Natural killer cell treated with Interleukin-12 subunit alpha and Interleukin-12 subunit beta and Interleukin-15 and Interleukin-18, amount 100 ng/mL, for 72 hours (primary cell): ENCODE data around the gene LIME1. TPM values are rescaled to one million over a fixed set of nuclear protein-coding genes. Genes with fewer than 3 reads are reported as not detected.
"Not testable (repeated sequence)": the region's sequence is repeated elsewhere in the genome, so short reads cannot be mapped to it uniquely, and the experiment has no call there.

Experiments used
- ATAC-seq, 2 donors: fragments of 150-1000 bp; cut with Tn5 transposase in 1 of 2; sonication (Bioruptor Pico), chemical (Tn5 transposase) in 1 of 2; 2 replicates each; pipeline ENCODE4 v1.10.0; 2021
- DNase-seq: peaks from one replicate; pipeline ENCODE4 v3.0.0; 2022; ENCODE audit warnings: low spot score
- H3K27ac Mint-ChIP-seq, 2 donors: 1 replicate in 1 of 2; 2 replicates in 1 of 2; pipeline ENCODE4 v1.8.0; 2022; ENCODE audit warnings: mixed read lengths in 2 of 2, mild to moderate bottlenecking in 1 of 2, moderate library complexity in 1 of 2
- H3K27me3 Mint-ChIP-seq, 2 donors: 1 replicate in 1 of 2; 2 replicates in 1 of 2; pipeline ENCODE4 v1.8.0; 2022; ENCODE audit warnings: mixed read lengths in 2 of 2
- H3K36me3 Mint-ChIP-seq: one replicate; pipeline ENCODE4 v1.8.0; 2022; ENCODE audit warnings: mixed read lengths
- H3K4me1 Mint-ChIP-seq, 2 donors: 1 replicate in 1 of 2; 2 replicates in 1 of 2; pipeline ENCODE4 v1.8.0; 2022; ENCODE audit warnings: low read depth in 2 of 2, mixed read lengths in 2 of 2, mild to moderate bottlenecking in 1 of 2
- H3K4me3 Mint-ChIP-seq: one replicate; pipeline ENCODE4 v1.8.0; 2022; ENCODE audit warnings: mixed read lengths
- H3K9me3 Mint-ChIP-seq: 2 replicates; pipeline ENCODE4 v1.8.0; 2022; ENCODE audit warnings: mixed read lengths
- total RNA-seq, 2 donors: library from RNA; stranded (reverse); gene quantifications; one replicate each; pipeline ENCODE4 v1.2.3, GENCODE V29; 2022

LIME1 gene
- total RNA-seq, 2 donors from 2014 or later, result 9.3 to 15.7 TPM

GRCh38 chr20:63708301-63709148 lies 27.9 kb upstream of the LIME1 start:
- H3K9me3 Mint-ChIP-seq, result peaks cover 3% of the 10 kb centered on the region
- DNase-seq (no peak), ATAC-seq (peak; percentile 1 to 18)
- H3K36me3 Mint-ChIP-seq, result peaks cover 19% of the 10 kb centered on the region
- H3K27ac Mint-ChIP-seq, result peak overlapping the region; percentile 64 to 66
- peaks cover 35% of the 10 kb centered on the region in 2 donors for H3K4me1 Mint-ChIP-seq
- no peaks in the 10 kb centered on the region for H3K27me3 Mint-ChIP-seq
- H3K4me3 Mint-ChIP-seq, result peak overlapping the region; percentile 90

- Mint-ChIP-seq H3K4me3 (peak overlapping the region; percentile 90), H3K27me3 (no peaks in the 10 kb centered on the region), H3K4me1 (peaks cover 35% of the 10 kb centered on the region in 2 donors), H3K36me3 (peaks cover 19% of the 10 kb centered on the region), H3K9me3 (peaks cover 3% of the 10 kb centered on the region), H3K27ac (peak overlapping the region; percentile 64 to 66)
- ATAC-seq, result no peak
- DNase-seq, result peak; percentile 47
Observed at GRCh38 chr20:63709149-63709527, 27.3 kb upstream of the LIME1 start.

- Mint-ChIP-seq H3K4me3 (peak overlapping the region; percentile 29), H3K9me3 (peaks cover 3% of the 10 kb centered on the region), H3K27me3 (no peaks in the 10 kb centered on the region), H3K36me3 (peaks cover 25% of the 10 kb centered on the region), H3K4me1 (peaks cover 33 to 36% of the 10 kb centered on the region in 2 donors), H3K27ac (peak overlapping the region in 1 of 2 donors; percentile 30)
- ATAC-seq, result no peak
- DNase-seq, result no peak
Observed at GRCh38 chr20:63711085-63711645, 25.3 kb upstream of the LIME1 start.

- peak overlapping the region in 1 of 2 donors; percentile 15 for H3K27ac Mint-ChIP-seq
- peaks cover 25% of the 10 kb centered on the region for H3K36me3 Mint-ChIP-seq
- no peak for ATAC-seq
- no peaks in the 10 kb centered on the region for H3K27me3 Mint-ChIP-seq
- H3K4me3 Mint-ChIP-seq, result no peak overlapping the region
- peaks cover 3% of the 10 kb centered on the region for H3K9me3 Mint-ChIP-seq
- no peak for DNase-seq
- H3K4me1 Mint-ChIP-seq, result peaks cover 33 to 37% of the 10 kb centered on the region in 2 donors
Observed at GRCh38 chr20:63712191-63712590, 24.3 kb upstream of the LIME1 start.

GRCh38 chr20:63714858-63715257 lies 21.6 kb upstream of the LIME1 start:
- no peak for ATAC-seq
- peaks cover 5% of the 10 kb centered on the region for H3K9me3 Mint-ChIP-seq
- H3K4me1 Mint-ChIP-seq, result peaks cover 31 to 39% of the 10 kb centered on the region in 2 donors
- DNase-seq, result no peak
- peaks cover 39% of the 10 kb centered on the region for H3K36me3 Mint-ChIP-seq
- H3K27ac Mint-ChIP-seq, result no peak overlapping the region
- H3K27me3 Mint-ChIP-seq, result no peaks in the 10 kb centered on the region
- H3K4me3 Mint-ChIP-seq, result no peak overlapping the region

GRCh38 chr20:63718996-63719395 lies 17.5 kb upstream of the LIME1 start:
- Mint-ChIP-seq H3K4me3 (no peak overlapping the region), H3K27ac (no peak overlapping the region), H3K27me3 (no peaks in the 10 kb centered on the region), H3K4me1 (peaks cover 14 to 27% of the 10 kb centered on the region in 2 donors), H3K9me3 (peaks cover 3% of the 10 kb centered on the region), H3K36me3 (peaks cover 20% of the 10 kb centered on the region)
- no peak for ATAC-seq
- no peak for DNase-seq

- not testable (repeated sequence) for H3K9me3 Mint-ChIP-seq, H3K4me3 Mint-ChIP-seq, H3K27me3 Mint-ChIP-seq, H3K27ac Mint-ChIP-seq, ATAC-seq, DNase-seq
- Mint-ChIP-seq H3K4me1 (peaks cover 15 to 19% of the 10 kb centered on the region in 2 donors), H3K36me3 (peaks cover 19% of the 10 kb centered on the region)
Observed at GRCh38 chr20:63722967-63723622, 13.4 kb upstream of the LIME1 start.

GRCh38 chr20:63730189-63730733 lies 6.2 kb upstream of the LIME1 start:
- H3K4me3 Mint-ChIP-seq, H3K36me3 Mint-ChIP-seq, H3K9me3 Mint-ChIP-seq, H3K27ac Mint-ChIP-seq, H3K27me3 Mint-ChIP-seq, DNase-seq, ATAC-seq: not testable (repeated sequence)
- peaks cover 24 to 31% of the 10 kb centered on the region in 2 donors for H3K4me1 Mint-ChIP-seq

GRCh38 chr20:63731410-63731809 lies 5.1 kb upstream of the LIME1 start:
- no peak for ATAC-seq

GRCh38 chr20:63732118-63733095 lies 4.1 kb upstream of the LIME1 start:
- no peak overlapping the region for H3K27ac Mint-ChIP-seq
- DNase-seq (no peak), ATAC-seq (no peak)
- H3K4me1 Mint-ChIP-seq, result peaks cover 33 to 36% of the 10 kb centered on the region in 2 donors
- H3K4me3 Mint-ChIP-seq, result no peak overlapping the region
- H3K27me3 Mint-ChIP-seq, result no peaks in the 10 kb centered on the region
- H3K9me3 Mint-ChIP-seq, result no peaks in the 10 kb centered on the region
- no peaks in the 10 kb centered on the region for H3K36me3 Mint-ChIP-seq

More at GRCh38 chr20:63731410-63731809, 5.1 kb upstream of the LIME1 start:
- no peak overlapping the region for H3K4me3 Mint-ChIP-seq
- peaks cover 33 to 41% of the 10 kb centered on the region in 2 donors for H3K4me1 Mint-ChIP-seq
- no peaks in the 10 kb centered on the region for H3K9me3 Mint-ChIP-seq
- H3K27ac Mint-ChIP-seq, result no peak overlapping the region
- H3K36me3 Mint-ChIP-seq, result no peaks in the 10 kb centered on the region
- no peak for DNase-seq
- no peaks in the 10 kb centered on the region for H3K27me3 Mint-ChIP-seq

- no peaks in the 10 kb centered on the region for H3K27me3 Mint-ChIP-seq
- H3K36me3 Mint-ChIP-seq, result no peaks in the 10 kb centered on the region
- H3K4me3 Mint-ChIP-seq, result no peak overlapping the region
- H3K4me1 Mint-ChIP-seq, result peaks cover 26 to 35% of the 10 kb centered on the region in 2 donors
- ATAC-seq, result no peak
- H3K9me3 Mint-ChIP-seq, result no peaks in the 10 kb centered on the region
- H3K27ac Mint-ChIP-seq, result no peak overlapping the region
- peak; percentile 37 for DNase-seq
Observed at GRCh38 chr20:63733117-63733516, 3.3 kb upstream of the LIME1 start.

GRCh38 chr20:63733579-63734081 lies 2.8 kb upstream of the LIME1 start:
- ATAC-seq, result no peak
- Mint-ChIP-seq H3K36me3 (no peaks in the 10 kb centered on the region), H3K4me1 (peaks cover 21 to 30% of the 10 kb centered on the region in 2 donors), H3K9me3 (no peaks in the 10 kb centered on the region), H3K27ac (no peak overlapping the region), H3K27me3 (no peaks in the 10 kb centered on the region), H3K4me3 (no peak overlapping the region)
- no peak for DNase-seq
